GM12878 (cell line): ENCODE results near the gene SLC35E2B. TPM values are rescaled to one million over a fixed set of nuclear protein-coding genes. Genes with fewer than 3 reads are reported as not detected.

ENCODE experiments used
- ATAC-seq: fragments of 200-7000 bp; cut with Tn5 transposase; 3 replicates; pipeline ENCODE4 v1.9.1; 2020; ENCODE audit warnings: mild to moderate bottlenecking, moderate library complexity
- BruUV-seq: library from RNA; stranded (reverse); fragments of 400-500 nt; replicated peaks from 2 replicates; lab custom pipeline; 2021; lab: Mats Ljungman, UMichigan
- CTCF ChIA-PET: fragments of 300-600 bp; sonication (Branson Sonifier 250); formaldehyde crosslinking; extraction: SDS; loops from one replicate; lab custom pipeline; 2021; ENCODE audit warnings: inconsistent platforms; lab: Yijun Ruan, JAX
- POLR2A ChIA-PET: fragments of 350-600 bp; formaldehyde crosslinking; extraction: SDS; loops from one replicate; lab custom pipeline; 2021; ENCODE audit warnings: inconsistent platforms; lab: Charles Lee
- RAD21 ChIA-PET: fragments of 300-600 bp; sonication (Branson Sonifier 250); formaldehyde crosslinking; loops from one replicate; lab custom pipeline; 2023; ENCODE audit warnings: antibody characterized with exemption; ENCODE audit not compliant: unreplicated experiment; lab: Charles Lee
- SMC1A ChIA-PET: fragments of 300-600 bp; sonication (Branson Sonifier 250); formaldehyde crosslinking; loops from one replicate; lab custom pipeline; 2023; ENCODE audit not compliant: unreplicated experiment, uncharacterized antibody; lab: Charles Lee
- DNase-seq: peaks from one replicate; pipeline ENCODE4 v3.0.0-alpha.2; 2011; ENCODE audit warnings: low read depth, low spot score
- FAIRE-seq: peaks from 3 replicates; lab custom pipeline; 2011; peaks lifted over from hg19 to GRCh38; lab: Jason Lieb, UNC
- H2AFZ ChIP-seq: 2 replicates; pipeline ENCODE4 v1.6.0; 2011; ENCODE audit warnings: low read depth, low read length, control low read depth; ENCODE audit not compliant: control insufficient read depth
- H3K27ac ChIP-seq: 2 replicates; pipeline ENCODE4 v1.5.1; 2011; ENCODE audit warnings: control low read depth; ENCODE audit not compliant: control insufficient read depth, insufficient read depth
- H3K27me3 ChIP-seq, 2 experiments: replicated peaks in 1 of 2; 2 replicates each; pipeline versions ENCODE4 v1.6.0 to v1.6.1; 2011; ENCODE audit warnings: low read length in 1 of 2; ENCODE audit not compliant: control insufficient read depth in 2 of 2, insufficient read depth in 2 of 2
- H3K36me3 ChIP-seq, 2 experiments: 2 replicates each; pipeline ENCODE4 v1.5.1; 2011; ENCODE audit warnings: low read length in 1 of 2; ENCODE audit not compliant: control insufficient read depth in 2 of 2, insufficient read depth in 2 of 2
- H3K4me1 ChIP-seq: 2 replicates; pipeline ENCODE4 v1.6.1; 2011; ENCODE audit warnings: mild to moderate bottlenecking, low read length, moderate library complexity, mixed read lengths; ENCODE audit not compliant: control insufficient read depth, insufficient read depth
- H3K4me2 ChIP-seq: 2 replicates; pipeline ENCODE4 v1.6.0; 2011; ENCODE audit warnings: control low read depth; ENCODE audit not compliant: control insufficient read depth, insufficient read depth
- H3K4me3 ChIP-seq: fragments of 200-600 bp; sonication (generic); 2 replicates; pipeline ENCODE4 v1.5.1; 2016
- H3K79me2 ChIP-seq: 2 replicates; pipeline ENCODE4 v1.6.0; 2011; ENCODE audit warnings: low read length; ENCODE audit not compliant: control insufficient read depth, insufficient read depth
- H3K9ac ChIP-seq: 2 replicates; pipeline ENCODE4 v1.8.0; 2011; ENCODE audit warnings: low read length, control low read depth, mixed read lengths; ENCODE audit not compliant: control insufficient read depth, insufficient read depth
- H3K9me3 ChIP-seq: replicated peaks from 3 replicates; pipeline ENCODE4 v1.5.1; 2011; ENCODE audit warnings: mild to moderate bottlenecking, low read length; ENCODE audit not compliant: control insufficient read depth, insufficient read depth
- H4K20me1 ChIP-seq: 2 replicates; pipeline ENCODE4 v1.6.0; 2011; ENCODE audit not compliant: control insufficient read depth, insufficient read depth
- CREM ChIP-seq: IDR thresholded peaks from 2 replicates; pipeline ENCODE4 v1.6.1; 2014; ENCODE audit warnings: antibody characterized with exemption, low read depth
- KAT2A ChIP-seq: conservative IDR thresholded peaks from 2 replicates; pipeline ENCODE4 v1.6.1; 2011; ENCODE audit warnings: low read depth, low read length; ENCODE audit not compliant: control insufficient read depth
- MYB ChIP-seq: fragments of 150-350 bp; IDR thresholded peaks from 2 replicates; pipeline ENCODE4 v1.6.1; 2014; ENCODE audit warnings: mild to moderate bottlenecking, low read depth, low read length, borderline replicate concordance
- NFYA ChIP-seq: IDR thresholded peaks from 2 replicates; pipeline ENCODE4 v1.6.1; 2011; ENCODE audit warnings: low read depth, mild to moderate bottlenecking, low read length, improper control_type of control experiment, borderline replicate concordance
- RUNX3 ChIP-seq: IDR thresholded peaks from 2 replicates; pipeline ENCODE4 v1.6.1; 2012; ENCODE audit warnings: low read length, inconsistent platforms
- SUZ12 ChIP-seq: fragments of 200-600 bp; sonication (generic); IDR thresholded peaks from one replicate; pipeline ENCODE4 v1.6.1; 2018; ENCODE audit warnings: antibody characterized with exemption, mild to moderate bottlenecking; ENCODE audit not compliant: unreplicated experiment
- WGBS: methylation state at CpG from one replicate; pipeline ENCODE4 v1.1.6; 2016; ENCODE audit warnings: low lambda C conversion rate; ENCODE audit not compliant: insufficient replicate concordance, insufficient coverage; ENCODE audit errors: missing lambda C conversion rate; 5-methylcytosine and 5-hydroxymethylcytosine counted together
- in situ Hi-C: fragments of 300-500 bp; cut with MboI; formaldehyde crosslinking; loops from 9 replicates; pipeline ENCODE4 v1.14.3; 2018; ENCODE audit warnings: mixed read lengths
- intact Hi-C: fragments of 100-400 bp; cut with micrococcal nuclease; formaldehyde crosslinking; loops from one replicate; pipeline ENCODE4 v1.14.2; 2022; ENCODE audit not compliant: unreplicated experiment
- polyA plus RNA-seq, 11 experiments: library from polyadenylated mRNA; depleted of rRNA in 4 of 11; unstranded in 6 of 11; stranded (reverse) in 5 of 11; fragments of >200 nt; fragmentation: Nextera tagmentation in 4 of 11; fragmentation: Illumina TruSeq in 1 of 11; extraction: Ambion mirVana in 4 of 11; extraction: Trizol in 1 of 11; gene quantifications; 1 replicate in 1 of 11; 2 replicates in 10 of 11; pipeline versions ENCODE4 v1.2.1 to v1.2.3, GENCODE V29; 2011 to 2016; ENCODE audit warnings: inconsistent platforms in 2 of 11, missing spikeins in 2 of 11, low read depth in 1 of 11
- total RNA-seq, 4 experiments: library from RNA; depleted of rRNA in 3 of 4; stranded (reverse); fragments of >200 nt in 3 of 4; fragmentation: Illumina TruSeq in 1 of 4; extraction: Trizol in 1 of 4; gene quantifications; 2 replicates each; pipeline versions ENCODE4 v1.2.1 to v1.2.3, GENCODE V29; 2013 to 2021

The SLC35E2B gene
- total and polyA plus RNA-seq, 10 of the 15 experiments (the other 5 are each of a cell fraction or from before 2014, with no cell fraction given) = 2.6 to 36.7 (median 18.6) TPM

- CTCF ChIA-PET = no interaction called here
- TF ChIP-seq MYB (no peak), SUZ12 (peak; percentile 89)
- Histone ChIP-seq H3K9me3 (no peaks in the 10 kb centered on the region), H3K9ac (no peak within 1 kb of the TSS), H3K4me1 (no peaks in the 10 kb centered on the region), H3K36me3 (peaks cover 0 to 3% of the 10 kb centered on the region in 2 experiments; a peak in 2 of 4 replicates), H3K79me2 (no peaks in the 10 kb centered on the region), H2AFZ (no peak within 1 kb of the TSS), H3K4me2 (no peak within 1 kb of the TSS; the same call in 1 of the 2 replicates), H3K27ac (no peak within 1 kb of the TSS), H3K27me3 (peaks cover 0 to 2% of the 10 kb centered on the region in 2 experiments; a peak in 2 of 4 replicates), H4K20me1 (no peaks in the 10 kb centered on the region), H3K4me3 (no peak within 1 kb of the TSS)
- RAD21 ChIA-PET = no interaction called here
- intact Hi-C loops = no loop called here
- DNase-seq (no peak), ATAC-seq (no peak), FAIRE-seq (no peak)
- 28% methylated on average over 25 of the region's 48 CpGs for WGBS
- POLR2A ChIA-PET = no interaction called here
- in situ Hi-C loops = no loop called here
- BruUV-seq = no TSS peak
- SMC1A ChIA-PET = no interaction called here
Measured at GRCh38 chr1:1631782-1632420, 60.7 kb downstream of the SLC35E2B start, which contains the start of gene MMP23B. TSS of gene MMP23B (plus strand) at chr1:1632173. CDS start at chr1:1632219, 46 bp downstream.

DNA sequence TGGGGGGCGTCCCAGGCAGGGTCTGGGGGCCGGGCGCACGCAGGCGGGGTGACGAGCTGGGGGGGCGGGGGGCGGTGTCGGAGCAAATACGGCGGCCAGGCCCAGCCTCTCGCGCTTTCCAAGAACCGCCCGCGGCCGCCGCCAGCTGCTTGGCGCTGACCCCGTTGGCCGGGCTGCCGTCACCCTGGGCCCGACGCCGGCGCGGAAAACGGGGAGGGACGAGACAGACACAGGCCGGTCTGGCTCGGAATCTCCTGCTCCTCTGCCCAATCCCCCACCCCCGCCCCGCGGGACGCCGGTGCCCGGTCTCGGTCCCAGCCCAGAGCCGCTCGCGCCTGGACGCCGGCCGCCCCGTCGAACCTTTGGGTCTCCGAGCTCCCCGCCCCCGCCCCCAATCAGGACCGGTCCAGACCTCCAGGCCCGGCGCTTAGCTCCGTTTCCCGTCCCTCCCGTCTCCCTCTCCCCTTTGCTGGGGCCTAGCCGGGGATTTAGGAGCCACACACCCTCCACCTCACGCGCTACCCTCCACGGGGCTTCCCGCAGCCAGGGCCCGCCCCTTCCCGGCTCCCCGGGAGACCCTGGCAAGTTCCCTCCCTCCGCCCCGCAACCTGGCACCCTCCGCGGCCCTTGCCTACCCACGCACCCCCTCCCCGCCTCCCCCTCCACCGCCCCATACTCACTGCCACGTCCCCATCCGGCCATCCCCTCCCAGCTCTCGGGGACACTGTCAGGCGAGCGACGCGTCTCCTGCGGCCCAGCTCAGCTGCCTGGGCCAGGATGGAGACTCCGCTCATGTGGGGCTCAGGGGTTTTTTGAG is 61.4 kb downstream of the SLC35E2B start:
- H3K4me1 ChIP-seq = no peaks in the 10 kb centered on the region
- BruUV-seq = no TSS peak
- no peaks in the 10 kb centered on the region for H4K20me1 ChIP-seq
- H3K79me2 ChIP-seq = no peaks in the 10 kb centered on the region
- in situ Hi-C loops = no loop called here
- POLR2A ChIA-PET = no interaction called here
- DNase-seq (no peak), ATAC-seq (no peak)
- no peaks in the 10 kb centered on the region for H3K9me3 ChIP-seq
- no peak overlapping the region for H3K27ac ChIP-seq
- RAD21 ChIA-PET = no interaction called here
- no peak for TF ChIP-seq KAT2A
- TF ChIP-seq NFYA = no peak
- no peak for TF ChIP-seq CREM
- TF ChIP-seq RUNX3 = no peak
- TF ChIP-seq, all 136 proteins: peak for 0
- 78% methylated on average over 7 of the region's 79 CpGs for WGBS
- intact Hi-C loops = no loop called here
- FAIRE-seq = no peak
- H3K9ac ChIP-seq = no peak overlapping the region
- SMC1A ChIA-PET = no interaction called here
- H3K4me2 ChIP-seq = peak overlapping the region; percentile 45; the same call in 1 of the 2 replicates
- peak overlapping the region; percentile 36; the same call in 1 of the 2 replicates for H3K4me3 ChIP-seq
- H3K27me3 ChIP-seq = peaks cover 0 to 2% of the 10 kb centered on the region in 2 experiments; a peak in 2 of 4 replicates
- H3K36me3 ChIP-seq = no peaks in the 10 kb centered on the region
- H2AFZ ChIP-seq = no peak overlapping the region
- CTCF ChIA-PET = no interaction called here
